NCI-H2107 (cell line): ENCODE measurements around the gene INHBE.
"Not testable (repeated sequence)": the region's sequence is repeated elsewhere in the genome, so short reads cannot be mapped to it uniquely, and the experiment has no call there.

Experiments
- DNase-seq: peaks from one replicate; lab custom pipeline; 2025; lab: John Stamatoyannopoulos, UW

Gene INHBE

DNA sequence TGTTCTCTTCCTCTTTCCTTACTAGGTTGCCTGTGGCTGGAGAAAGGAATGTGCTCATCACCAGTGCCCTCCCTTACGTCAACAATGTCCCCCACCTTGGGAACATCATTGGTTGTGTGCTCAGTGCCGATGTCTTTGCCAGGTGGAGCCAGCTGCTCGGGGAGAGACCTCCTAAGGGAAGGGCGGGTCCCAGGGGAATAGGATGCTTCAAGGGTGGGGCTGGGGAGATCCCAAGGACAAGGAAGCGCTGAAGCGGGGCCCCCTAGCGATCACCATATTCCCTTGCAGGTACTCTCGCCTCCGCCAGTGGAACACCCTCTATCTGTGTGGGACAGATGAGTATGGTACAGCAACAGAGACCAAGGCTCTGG, 43.0 kb downstream of the INHBE start:
- DNase-seq = no peak

DNA sequence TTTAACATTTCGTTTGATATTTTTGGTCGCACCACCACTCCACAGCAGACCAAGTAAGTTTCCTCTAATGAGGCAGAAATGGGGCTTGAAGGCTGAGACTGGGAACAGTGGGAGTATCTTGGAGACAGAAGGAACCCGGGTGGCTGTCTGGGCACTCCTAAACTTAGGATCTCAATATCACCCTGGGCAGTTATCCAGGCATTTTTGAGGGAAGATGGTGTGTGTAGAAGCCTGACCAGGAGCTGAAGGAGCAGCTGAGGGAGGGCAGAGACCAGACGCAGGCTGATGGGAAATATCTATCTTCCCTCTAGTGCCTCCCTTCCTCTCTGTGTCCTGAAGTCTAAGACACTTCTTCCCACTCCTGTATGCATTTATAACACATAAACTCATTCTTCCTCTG, 43.5 kb downstream of the INHBE start:
- no peak for DNase-seq

DNA sequence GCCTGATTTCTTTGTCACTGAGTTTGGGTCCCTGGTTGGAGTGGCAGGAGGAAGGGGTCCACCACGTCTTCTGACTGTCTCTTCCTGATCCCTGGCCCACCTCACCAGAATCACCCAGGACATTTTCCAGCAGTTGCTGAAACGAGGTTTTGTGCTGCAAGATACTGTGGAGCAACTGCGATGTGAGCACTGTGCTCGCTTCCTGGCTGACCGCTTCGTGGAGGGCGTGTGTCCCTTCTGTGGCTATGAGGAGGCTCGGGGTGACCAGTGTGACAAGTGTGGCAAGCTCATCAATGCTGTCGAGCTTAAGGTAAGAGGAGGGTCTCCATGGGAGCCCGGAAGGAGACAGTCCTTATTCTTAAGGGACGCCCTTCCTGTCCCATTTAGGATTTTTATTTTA, 45.1 kb downstream of the INHBE start:
- no peak for DNase-seq

DNA sequence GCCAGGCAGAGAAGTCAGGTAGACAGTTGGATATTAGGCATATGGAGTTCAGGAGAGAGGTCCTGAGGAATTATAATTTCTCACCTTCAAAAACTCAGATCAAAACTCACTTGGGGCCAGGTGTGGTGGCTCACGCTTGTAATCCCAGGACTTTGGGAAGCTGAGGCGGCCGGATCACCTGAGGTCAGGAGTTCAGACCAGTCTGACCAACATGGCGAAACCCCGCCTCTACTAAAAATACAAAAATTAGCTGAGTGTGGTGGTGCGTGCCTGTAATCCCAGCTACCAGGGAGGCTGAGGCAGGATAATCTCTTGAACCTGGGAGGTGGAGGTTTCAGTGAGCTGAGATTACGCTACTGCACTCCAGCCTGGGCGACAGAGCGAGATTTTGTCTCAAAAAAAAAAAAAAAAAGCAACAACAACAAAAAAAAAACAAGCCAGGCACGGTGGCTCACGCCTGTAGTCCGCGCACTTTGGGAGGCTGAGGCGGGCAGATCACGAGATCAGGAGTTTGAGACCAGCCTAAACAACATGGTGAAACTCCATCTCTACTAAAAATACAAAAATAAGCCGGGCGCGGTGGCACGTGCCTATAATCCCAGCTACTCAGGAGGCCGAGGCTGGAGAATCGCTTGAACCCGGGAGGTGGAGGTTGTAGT, 47.3 kb downstream of the INHBE start:
- not testable (repeated sequence) for DNase-seq

DNA sequence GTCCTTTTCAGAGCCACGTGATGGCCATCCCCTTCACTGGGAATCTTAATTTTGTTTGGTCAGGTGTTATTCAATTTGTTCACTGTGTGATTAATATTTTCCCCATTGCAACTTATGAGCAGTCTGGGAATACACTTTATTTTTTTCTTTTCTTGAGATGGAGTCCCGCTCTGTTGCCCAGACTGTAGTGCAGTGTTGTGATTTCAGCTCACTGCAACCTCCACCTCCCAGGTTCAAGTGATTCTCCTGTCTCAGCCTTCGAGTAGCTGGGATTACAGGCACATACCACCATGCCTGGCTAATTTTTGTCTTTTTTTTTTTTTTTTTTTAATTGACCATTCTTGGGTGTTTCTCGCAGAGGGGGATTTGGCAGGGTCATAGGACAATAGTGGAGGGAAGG, 51.4 kb downstream of the INHBE start:
- not testable (repeated sequence) for DNase-seq
